Caco-2 (cell line): ENCODE results near the gene KCNJ12. TPM values are rescaled to one million over a fixed set of nuclear protein-coding genes. Genes with fewer than 3 reads are reported as not detected.

Experiments used
- BruUV-seq: library from RNA; stranded (reverse); fragments of 400-500 nt; replicated peaks from 2 replicates; lab custom pipeline; 2021; lab: Mats Ljungman, UMichigan
- CTCF ChIA-PET: fragments of 300-600 bp; sonication (Branson Sonifier 250); formaldehyde crosslinking; loops from one replicate; lab custom pipeline; 2022; ENCODE audit warnings: antibody characterized with exemption; lab: Charles Lee
- POLR2A ChIA-PET: fragments of 300-600 bp; sonication (Branson Sonifier 250); formaldehyde crosslinking; loops from one replicate; lab custom pipeline; 2022; ENCODE audit warnings: antibody characterized with exemption; lab: Charles Lee
- DNase-seq, 2 experiments: peaks; one replicate each; pipeline versions ENCODE4 v3.0.0 to v3.0.0-alpha.2; 2020 to 2022
- H3K27me3 ChIP-seq: replicated peaks from 2 replicates; pipeline ENCODE4 v1.6.0; 2011; ENCODE audit warnings: low read length; ENCODE audit not compliant: control insufficient read depth, insufficient read depth
- H3K36me3 ChIP-seq: 2 replicates; pipeline ENCODE4 v1.5.1; 2011; ENCODE audit warnings: low read length; ENCODE audit not compliant: control insufficient read depth, insufficient read depth
- H3K4me1 ChIP-seq: fragments of 250-450 bp; sonication (Bioruptor Pico); 2 replicates; pipeline ENCODE4 v1.5.1; 2020; ENCODE audit warnings: mild to moderate bottlenecking
- H3K4me3 ChIP-seq: 2 replicates; pipeline ENCODE4 v1.5.1; 2011; ENCODE audit warnings: low read depth, mild to moderate bottlenecking, control low read depth, low read length
- H3K9me3 ChIP-seq: fragments of 250-450 bp; sonication (Bioruptor Pico); 2 replicates; pipeline ENCODE4 v1.5.1; 2020; ENCODE audit warnings: mild to moderate bottlenecking, moderate library complexity
- H3K27ac Mint-ChIP-seq: one replicate; pipeline ENCODE4 v1.8.0; 2022; ENCODE audit warnings: mixed read lengths; ENCODE audit not compliant: unreplicated experiment
- H3K27me3 Mint-ChIP-seq: one replicate; pipeline ENCODE4 v1.8.0; 2022; ENCODE audit warnings: mixed read lengths; ENCODE audit not compliant: insufficient read depth, unreplicated experiment
- H3K36me3 Mint-ChIP-seq: one replicate; pipeline ENCODE4 v1.8.0; 2022; ENCODE audit warnings: mild to moderate bottlenecking, mixed read lengths; ENCODE audit not compliant: insufficient read depth, unreplicated experiment
- H3K4me1 Mint-ChIP-seq: one replicate; pipeline ENCODE4 v1.8.0; 2022; ENCODE audit warnings: low read depth, mixed read lengths; ENCODE audit not compliant: unreplicated experiment
- H3K4me3 Mint-ChIP-seq: one replicate; pipeline ENCODE4 v1.8.0; 2022; ENCODE audit warnings: mild to moderate bottlenecking, moderate library complexity, mixed read lengths; ENCODE audit not compliant: unreplicated experiment
- H3K9me3 Mint-ChIP-seq: one replicate; pipeline ENCODE4 v1.8.0; 2022; ENCODE audit warnings: mixed read lengths; ENCODE audit not compliant: unreplicated experiment
- CTCF ChIP-seq, 2 experiments: fragments of 200-600 bp in 1 of 2; IDR thresholded peaks; 1 replicate in 1 of 2; 2 replicates in 1 of 2; pipeline versions ENCODE4 v1.5.1 to v1.8.0; 2011 to 2022; ENCODE audit warnings: antibody characterized with exemption in 1 of 2, control low read depth in 1 of 2, inconsistent platforms in 1 of 2, low read depth in 1 of 2, low read length in 1 of 2, mild to moderate bottlenecking in 1 of 2, moderate library complexity in 1 of 2; ENCODE audit not compliant: insufficient read depth in 1 of 2, severe bottlenecking in 1 of 2, unreplicated experiment in 1 of 2
- intact Hi-C: fragments of 100-400 bp; cut with micrococcal nuclease; formaldehyde crosslinking; loops from one replicate; pipeline ENCODE4 v1.10.0; 2022; ENCODE audit not compliant: unreplicated experiment
- total RNA-seq: library from RNA; stranded (reverse); gene quantifications from 2 replicates; pipeline ENCODE4 v1.2.3, GENCODE V29; 2022

KCNJ12 gene
- total RNA-seq, 1 experiment from 2014 or later, result 0.07 TPM

DNA sequence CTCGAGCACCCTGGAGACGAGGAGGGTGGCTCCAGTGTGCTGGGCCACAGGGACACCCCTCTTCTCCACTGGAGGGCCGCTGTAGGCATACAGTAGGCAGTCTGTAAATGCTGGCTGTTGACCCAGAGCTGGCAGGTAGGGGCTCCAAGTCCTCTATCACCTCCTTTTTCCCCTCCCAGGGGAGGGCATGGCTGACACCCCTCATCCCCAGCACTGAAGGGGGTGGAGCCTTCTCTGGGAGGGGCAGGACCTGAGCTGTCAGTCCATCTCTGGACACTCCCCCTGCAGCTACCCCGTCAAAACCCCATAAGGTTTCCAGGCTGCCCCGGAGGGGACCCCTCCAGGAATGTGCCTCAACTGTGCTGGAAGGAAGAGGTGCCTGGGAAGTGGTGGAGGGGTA lies 2.4 kb downstream of the KCNJ12 start:
- no peaks in the 10 kb centered on the region for H3K36me3 ChIP-seq
- no TSS peak for BruUV-seq
- H3K27me3 ChIP-seq, result no peaks in the 10 kb centered on the region
- 0 out of 2 replicates have a peak, but pooled peaks cover 9% of the 10 kb centered on the region for H3K4me1 ChIP-seq
- H3K4me1 Mint-ChIP-seq, result no peaks in the 10 kb centered on the region
- H3K27ac Mint-ChIP-seq, result no peak overlapping the region
- no peak for DNase-seq
- H3K9me3 Mint-ChIP-seq, result no peaks in the 10 kb centered on the region
- H3K27me3 Mint-ChIP-seq, result peaks cover 7% of the 10 kb centered on the region
- no peaks in the 10 kb centered on the region for H3K36me3 Mint-ChIP-seq
- CTCF ChIA-PET, result interaction anchor here (0.5 kb wide), 1 partner anchor 135 kb away, joined by 3 read pairs; no protein-coding TSS in a partner anchor
- intact Hi-C loops, result loop anchor here (10.0 kb wide), 1 partner anchor 94 kb away; the partner anchor contains the start of gene MAP2K3
- no peaks in the 10 kb centered on the region for H3K9me3 ChIP-seq
- TF ChIP-seq CTCF (IDR thresholded peaks at IDR 0.05; ENCODE audit: insufficient read depth in 1 of 2, low read depth in 1 of 2, low read length in 1 of 2, severe bottlenecking in 1 of 2, unreplicated experiment in 1 of 2), result no peak
- POLR2A ChIA-PET, result no interaction called here
- H3K4me3 Mint-ChIP-seq, result no peak overlapping the region
- no peak overlapping the region for H3K4me3 ChIP-seq

- ChIA-PET POLR2A (interaction anchor here (0.6 kb wide), 1 partner anchor 20 kb away, joined by 3 read pairs; no protein-coding TSS in a partner anchor), CTCF (no interaction called here)
- no peak for DNase-seq
- Mint-ChIP-seq H3K27me3 (peaks cover 7% of the 10 kb centered on the region), H3K4me1 (no peaks in the 10 kb centered on the region), H3K27ac (no peak overlapping the region), H3K9me3 (no peaks in the 10 kb centered on the region), H3K36me3 (no peaks in the 10 kb centered on the region), H3K4me3 (no peak overlapping the region)
- Histone ChIP-seq H3K4me1 (0 out of 2 replicates have a peak, but pooled peaks cover 9% of the 10 kb centered on the region), H3K36me3 (no peaks in the 10 kb centered on the region), H3K9me3 (no peaks in the 10 kb centered on the region), H3K4me3 (no peak overlapping the region), H3K27me3 (no peaks in the 10 kb centered on the region)
- TF ChIP-seq CTCF (IDR thresholded peaks at IDR 0.05; ENCODE audit: insufficient read depth in 1 of 2, low read depth in 1 of 2, low read length in 1 of 2, severe bottlenecking in 1 of 2, unreplicated experiment in 1 of 2), result no peak
- no TSS peak for BruUV-seq
- intact Hi-C loops, result loop anchor here (10.0 kb wide), 1 partner anchor 94 kb away; the partner anchor contains the start of gene MAP2K3
Measured at GRCh38 chr17:21379080-21379711, 3.0 kb downstream of the KCNJ12 start.

DNA sequence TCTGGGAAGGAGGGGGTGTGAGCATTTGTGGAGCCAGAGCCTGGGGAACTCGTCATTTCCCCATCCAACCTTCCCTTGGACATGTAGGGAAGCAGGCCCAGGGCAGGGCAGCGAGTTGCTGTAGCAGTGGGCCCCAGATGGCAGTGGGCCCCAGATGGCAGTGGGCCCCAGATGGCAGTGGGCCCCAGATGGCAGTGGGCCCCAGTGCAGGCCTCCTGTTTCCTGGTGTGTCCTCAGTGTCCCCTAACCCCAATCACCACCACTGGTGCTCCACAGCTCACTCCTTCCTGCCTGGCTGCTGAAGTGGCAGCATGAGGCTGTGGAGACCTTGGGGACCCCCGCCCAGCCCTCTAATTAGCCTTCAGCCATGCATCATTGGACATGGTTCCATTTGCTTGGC lies 4.5 kb downstream of the KCNJ12 start:
- H3K9me3 Mint-ChIP-seq, result no peaks in the 10 kb centered on the region
- Histone ChIP-seq H3K9me3 (no peaks in the 10 kb centered on the region), H3K27me3 (no peaks in the 10 kb centered on the region), H3K36me3 (no peaks in the 10 kb centered on the region), H3K4me1 (0 out of 2 replicates have a peak, but pooled peaks cover 9% of the 10 kb centered on the region), H3K4me3 (no peak overlapping the region)
- no peaks in the 10 kb centered on the region for H3K36me3 Mint-ChIP-seq
- POLR2A ChIA-PET, result no interaction called here
- no peak for TF ChIP-seq CTCF (IDR thresholded peaks at IDR 0.05; ENCODE audit: insufficient read depth in 1 of 2, low read depth in 1 of 2, low read length in 1 of 2, severe bottlenecking in 1 of 2, unreplicated experiment in 1 of 2)
- H3K27me3 Mint-ChIP-seq, result peaks cover 4% of the 10 kb centered on the region
- H3K4me1 Mint-ChIP-seq, result no peaks in the 10 kb centered on the region
- no peak overlapping the region for H3K4me3 Mint-ChIP-seq
- no peak overlapping the region for H3K27ac Mint-ChIP-seq
- CTCF ChIA-PET, result no interaction called here
- BruUV-seq, result no TSS peak
- no peak for DNase-seq
- intact Hi-C loops, result no loop called here
